ENCODE results near the gene KLK10. TPM values are rescaled to one million over a fixed set of nuclear protein-coding genes. Genes with fewer than 3 reads are reported as not detected.

Gene KLK10
- total and polyA plus RNA-seq, 10 of the 15 experiments (the other 5 are each of a cell fraction or from before 2014, with no cell fraction given): not detected

- POLR2A ChIA-PET: no interaction called here
- ATAC-seq (no peak), FAIRE-seq (no peak), DNase-seq (ENCODE audit: low read depth, low spot score) (no peak)
- H3K4me2 ChIP-seq (ENCODE audit: control insufficient read depth, insufficient read depth): no peak overlapping the region
- TF ChIP-seq TCF3 (IDR thresholded peaks at IDR 0.05; ENCODE audit: borderline replicate concordance, insufficient read depth, low read depth, low read length): no peak
- no peak for TF ChIP-seq HDGF (IDR thresholded peaks at IDR 0.05)
- in situ Hi-C loops (cut with MboI) (no loop called here), intact Hi-C loops (cut with micrococcal nuclease; ENCODE audit: unreplicated experiment) (no loop called here)
- no peaks in the 10 kb centered on the region for H4K20me1 ChIP-seq (ENCODE audit: control insufficient read depth, insufficient read depth)
- H3K9me3 ChIP-seq (replicated peaks; ENCODE audit: control insufficient read depth, insufficient read depth, low read length): peaks cover 2% of the 10 kb centered on the region; the same call in 1 of the 3 replicates
- 31% methylated on average over 4 of the region's 4 CpGs for WGBS (ENCODE audit: insufficient coverage, insufficient replicate concordance, low lambda C conversion rate, missing lambda C conversion rate)
- no peak overlapping the region for H3K9ac ChIP-seq (ENCODE audit: control insufficient read depth, insufficient read depth, low read length)
- RAD21 ChIA-PET (ENCODE audit: unreplicated experiment): no interaction called here
- BruUV-seq (replicated peaks): no TSS peak
- SMC1A ChIA-PET (ENCODE audit: uncharacterized antibody, unreplicated experiment): no interaction called here
- CTCF ChIA-PET: no interaction called here
- H3K4me3 ChIP-seq: no peak overlapping the region
- no peaks in the 10 kb centered on the region for H3K79me2 ChIP-seq (ENCODE audit: control insufficient read depth, insufficient read depth, low read length)
- no peak overlapping the region for H3K27ac ChIP-seq (ENCODE audit: control insufficient read depth, insufficient read depth)
- no peak overlapping the region for H2AFZ ChIP-seq (ENCODE audit: control insufficient read depth, low read depth, low read length)
- no peaks in the 10 kb centered on the region for H3K36me3 ChIP-seq (ENCODE audit: control insufficient read depth in 2 of 2, insufficient read depth in 2 of 2, low read length in 1 of 2)
- H3K4me1 ChIP-seq (ENCODE audit: control insufficient read depth, insufficient read depth, low read length): no peaks in the 10 kb centered on the region
- H3K27me3 ChIP-seq (replicated peaks in 1 of 2; ENCODE audit: control insufficient read depth in 2 of 2, insufficient read depth in 2 of 2, low read length in 1 of 2): no peaks in the 10 kb centered on the region; a peak in 1 of 4 replicates
Measured at GRCh38 chr19:50998686-50999085, 20.8 kb downstream of the KLK10 start.

- no peaks in the 10 kb centered on the region for H4K20me1 ChIP-seq (ENCODE audit: control insufficient read depth, insufficient read depth)
- H3K27me3 ChIP-seq (replicated peaks in 1 of 2; ENCODE audit: control insufficient read depth in 2 of 2, insufficient read depth in 2 of 2, low read length in 1 of 2): no peaks in the 10 kb centered on the region; a peak in 1 of 4 replicates
- no peak for DNase-seq (ENCODE audit: low read depth, low spot score)
- no peak overlapping the region for H2AFZ ChIP-seq (ENCODE audit: control insufficient read depth, low read depth, low read length)
- CTCF ChIA-PET: no interaction called here
- peaks cover 2% of the 10 kb centered on the region; the same call in 1 of the 3 replicates for H3K9me3 ChIP-seq (replicated peaks; ENCODE audit: control insufficient read depth, insufficient read depth, low read length)
- in situ Hi-C loops (cut with MboI): no loop called here
- intact Hi-C loops (cut with micrococcal nuclease; ENCODE audit: unreplicated experiment): no loop called here
- no peak overlapping the region for H3K4me3 ChIP-seq
- no peak overlapping the region for H3K27ac ChIP-seq (ENCODE audit: control insufficient read depth, insufficient read depth)
- H3K36me3 ChIP-seq (ENCODE audit: control insufficient read depth in 2 of 2, insufficient read depth in 2 of 2, low read length in 1 of 2): no peaks in the 10 kb centered on the region
- no peaks in the 10 kb centered on the region for H3K4me1 ChIP-seq (ENCODE audit: control insufficient read depth, insufficient read depth, low read length)
- no peak overlapping the region for H3K9ac ChIP-seq (ENCODE audit: control insufficient read depth, insufficient read depth, low read length)
- SMC1A ChIA-PET (ENCODE audit: uncharacterized antibody, unreplicated experiment): no interaction called here
- H3K4me2 ChIP-seq (ENCODE audit: control insufficient read depth, insufficient read depth): no peak overlapping the region
- ATAC-seq: no peak
- RAD21 ChIA-PET (ENCODE audit: unreplicated experiment): no interaction called here
- no peak for FAIRE-seq
- no TSS peak for BruUV-seq (replicated peaks)
- no peaks in the 10 kb centered on the region for H3K79me2 ChIP-seq (ENCODE audit: control insufficient read depth, insufficient read depth, low read length)
- 21% methylated on average over 5 of the region's 5 CpGs for WGBS (ENCODE audit: insufficient coverage, insufficient replicate concordance, low lambda C conversion rate, missing lambda C conversion rate)
- POLR2A ChIA-PET: no interaction called here
- TF ChIP-seq ZNF217 (IDR thresholded peaks at IDR 0.05): no peak
- TF ChIP-seq POLR2AphosphoS5 (IDR thresholded peaks at IDR 0.05; ENCODE audit: low read length): no peak
- TF ChIP-seq PBX3 (IDR thresholded peaks at IDR 0.05; ENCODE audit: insufficient replicate concordance, low read depth, low read length): no peak
- no peak for TF ChIP-seq NBN (IDR thresholded peaks at IDR 0.05)
- TF ChIP-seq, protein P1, sequence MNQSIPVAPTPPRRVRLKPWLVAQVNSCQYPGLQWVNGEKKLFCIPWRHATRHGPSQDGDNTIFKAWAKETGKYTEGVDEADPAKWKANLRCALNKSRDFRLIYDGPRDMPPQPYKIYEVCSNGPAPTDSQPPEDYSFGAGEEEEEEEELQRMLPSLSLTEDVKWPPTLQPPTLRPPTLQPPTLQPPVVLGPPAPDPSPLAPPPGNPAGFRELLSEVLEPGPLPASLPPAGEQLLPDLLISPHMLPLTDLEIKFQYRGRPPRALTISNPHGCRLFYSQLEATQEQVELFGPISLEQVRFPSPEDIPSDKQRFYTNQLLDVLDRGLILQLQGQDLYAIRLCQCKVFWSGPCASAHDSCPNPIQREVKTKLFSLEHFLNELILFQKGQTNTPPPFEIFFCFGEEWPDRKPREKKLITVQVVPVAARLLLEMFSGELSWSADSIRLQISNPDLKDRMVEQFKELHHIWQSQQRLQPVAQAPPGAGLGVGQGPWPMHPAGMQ (IDR thresholded peaks at IDR 0.05; ENCODE audit: borderline replicate concordance): no peak
- no peak for TF ChIP-seq YY1 (IDR thresholded peaks at IDR 0.05; ENCODE audit: low read depth, low read length)
- no peak for TF ChIP-seq CBX3 (IDR thresholded peaks at IDR 0.05; ENCODE audit: borderline replicate concordance, low read depth)
- TF ChIP-seq PML (IDR thresholded peaks at IDR 0.05; ENCODE audit: low read length): no peak
- no peak for TF ChIP-seq SP1 (IDR thresholded peaks at IDR 0.05; ENCODE audit: low read depth, low read length)
- no peak for TF ChIP-seq ZZZ3 (IDR thresholded peaks at IDR 0.05; ENCODE audit: control insufficient read depth, insufficient read length, low read depth)
- TF ChIP-seq, protein P2, sequence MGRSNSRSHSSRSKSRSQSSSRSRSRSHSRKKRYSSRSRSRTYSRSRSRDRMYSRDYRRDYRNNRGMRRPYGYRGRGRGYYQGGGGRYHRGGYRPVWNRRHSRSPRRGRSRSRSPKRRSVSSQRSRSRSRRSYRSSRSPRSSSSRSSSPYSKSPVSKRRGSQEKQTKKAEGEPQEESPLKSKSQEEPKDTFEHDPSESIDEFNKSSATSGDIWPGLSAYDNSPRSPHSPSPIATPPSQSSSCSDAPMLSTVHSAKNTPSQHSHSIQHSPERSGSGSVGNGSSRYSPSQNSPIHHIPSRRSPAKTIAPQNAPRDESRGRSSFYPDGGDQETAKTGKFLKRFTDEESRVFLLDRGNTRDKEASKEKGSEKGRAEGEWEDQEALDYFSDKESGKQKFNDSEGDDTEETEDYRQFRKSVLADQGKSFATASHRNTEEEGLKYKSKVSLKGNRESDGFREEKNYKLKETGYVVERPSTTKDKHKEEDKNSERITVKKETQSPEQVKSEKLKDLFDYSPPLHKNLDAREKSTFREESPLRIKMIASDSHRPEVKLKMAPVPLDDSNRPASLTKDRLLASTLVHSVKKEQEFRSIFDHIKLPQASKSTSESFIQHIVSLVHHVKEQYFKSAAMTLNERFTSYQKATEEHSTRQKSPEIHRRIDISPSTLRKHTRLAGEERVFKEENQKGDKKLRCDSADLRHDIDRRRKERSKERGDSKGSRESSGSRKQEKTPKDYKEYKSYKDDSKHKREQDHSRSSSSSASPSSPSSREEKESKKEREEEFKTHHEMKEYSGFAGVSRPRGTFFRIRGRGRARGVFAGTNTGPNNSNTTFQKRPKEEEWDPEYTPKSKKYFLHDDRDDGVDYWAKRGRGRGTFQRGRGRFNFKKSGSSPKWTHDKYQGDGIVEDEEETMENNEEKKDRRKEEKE (IDR thresholded peaks at IDR 0.05): no peak
- TF ChIP-seq IKZF1 (conservative IDR thresholded peaks at IDR 0.05): no peak
Measured at GRCh38 chr19:50998061-50998460, 21.4 kb downstream of the KLK10 start.

Measured in GM12878 (cell line).